HepG2 (cell line): ENCODE data around the gene SSH3. TPM values are rescaled to one million over a fixed set of nuclear protein-coding genes. Genes with fewer than 3 reads are reported as not detected.
A peak's percentile ranks its signal among the peaks of the same experiment; 100 is the strongest.

ENCODE experiments used
- ARID3A ChIP-seq: IDR thresholded peaks from 2 replicates; pipeline ENCODE4 v1.6.1; 2012; ENCODE audit warnings: low read depth, low read length, improper control_type of control experiment
- GATAD1 ChIP-seq: IDR thresholded peaks from 2 replicates; pipeline ENCODE4 v1.6.1; 2016; ENCODE audit warnings: missing genetic modification reagents, missing compliant biosample characterization
- GPN1 ChIP-seq: sonication (generic); formaldehyde crosslinking; IDR thresholded peaks from 2 replicates; pipeline ENCODE4 v1.5.1; 2020; ENCODE audit warnings: missing genetic modification reagents, borderline replicate concordance
- GTF3A ChIP-seq: sonication (generic); formaldehyde crosslinking; conservative IDR thresholded peaks from 2 replicates; pipeline ENCODE4 v1.4.0; 2020; ENCODE audit warnings: mild to moderate bottlenecking, missing genetic modification reagents
- HDAC1 ChIP-seq: sonication (generic); formaldehyde crosslinking; IDR thresholded peaks from 2 replicates; pipeline ENCODE4 v1.5.1; 2020; ENCODE audit warnings: mild to moderate bottlenecking, missing genetic modification reagents
- HINFP ChIP-seq: sonication (generic); formaldehyde crosslinking; IDR thresholded peaks from 2 replicates; pipeline ENCODE4 v1.4.0; 2020; ENCODE audit warnings: low read depth, mild to moderate bottlenecking, missing genetic modification reagents
- KAT8 ChIP-seq: IDR thresholded peaks from 2 replicates; pipeline ENCODE4 v1.6.1; 2016; ENCODE audit warnings: missing genetic modification reagents, missing compliant biosample characterization
- MAX ChIP-seq: IDR thresholded peaks from 2 replicates; pipeline ENCODE4 v1.6.1; 2012; ENCODE audit warnings: inconsistent platforms
- MYC ChIP-seq: sonication (generic); formaldehyde crosslinking; IDR thresholded peaks from 2 replicates; pipeline ENCODE4 v1.9.0; 2021; ENCODE audit warnings: missing genetic modification reagents, borderline replicate concordance
- STAG1 ChIP-seq: sonication (generic); formaldehyde crosslinking; IDR thresholded peaks from 2 replicates; pipeline ENCODE4 v1.4.0; 2020; ENCODE audit warnings: missing genetic modification reagents
- ZFY ChIP-seq: sonication (generic); formaldehyde crosslinking; IDR thresholded peaks from 2 replicates; pipeline ENCODE4 v1.4.0; 2020; ENCODE audit warnings: missing genetic modification reagents
- ZNF3 ChIP-seq: IDR thresholded peaks from 2 replicates; pipeline ENCODE4 v1.7.0; 2017; ENCODE audit warnings: inconsistent platforms
- ZNF362 ChIP-seq: sonication (generic); formaldehyde crosslinking; IDR thresholded peaks from 2 replicates; pipeline ENCODE4 v1.4.0; 2020; ENCODE audit warnings: missing genetic modification reagents, mild to moderate bottlenecking, borderline replicate concordance
- ZNF563 ChIP-seq: sonication (generic); formaldehyde crosslinking; IDR thresholded peaks from 2 replicates; pipeline ENCODE4 v1.8.0; 2022; ENCODE audit warnings: mild to moderate bottlenecking, moderate library complexity, missing genetic modification reagents
- ZNF614 ChIP-seq: IDR thresholded peaks from 2 replicates; pipeline ENCODE4 v1.6.1; 2018; ENCODE audit warnings: missing biosample characterization, missing genetic modification reagents, inconsistent platforms, borderline replicate concordance
- ZNF782 ChIP-seq: sonication (generic); formaldehyde crosslinking; IDR thresholded peaks from 2 replicates; pipeline ENCODE4 v1.4.0; 2020; ENCODE audit warnings: missing genetic modification reagents, mild to moderate bottlenecking, borderline replicate concordance
- ZNF816 ChIP-seq: sonication (generic); formaldehyde crosslinking; IDR thresholded peaks from 2 replicates; pipeline ENCODE4 v1.8.0; 2022; ENCODE audit warnings: missing genetic modification reagents, mild to moderate bottlenecking, borderline replicate concordance
- polyA plus RNA-seq, 8 experiments: library from polyadenylated mRNA; depleted of rRNA in 3 of 8; stranded (reverse) in 7 of 8; unstranded in 1 of 8; fragments of >200 nt; fragmentation: Illumina TruSeq in 4 of 8; extraction: Trizol in 4 of 8; gene quantifications; 2 replicates each; pipeline versions ENCODE4 v1.2.1 to v1.2.3, GENCODE V29; 2011 to 2016; ENCODE audit warnings: low read depth in 4 of 8, missing spikeins in 1 of 8, mixed read lengths in 1 of 8; ENCODE audit not compliant: insufficient read depth in 1 of 8
- total RNA-seq, 5 experiments: library from RNA; depleted of rRNA; stranded (reverse); fragments of >200 nt; fragmentation: Illumina TruSeq; extraction: Trizol; gene quantifications; 2 replicates each; pipeline ENCODE4 v1.2.3, GENCODE V29; 2016; ENCODE audit warnings: low read depth in 1 of 5
- TF ChIP-seq, protein P1 (sequence below): sonication (generic); formaldehyde crosslinking; IDR thresholded peaks from 2 replicates; pipeline ENCODE4 v1.4.0; 2020; ENCODE audit warnings: missing genetic modification reagents
- TF ChIP-seq, protein P2 (sequence below): sonication (generic); formaldehyde crosslinking; IDR thresholded peaks from 2 replicates; pipeline ENCODE4 v1.8.1; 2022; ENCODE audit warnings: low read depth, mild to moderate bottlenecking, missing genetic modification reagents

Gene SSH3
- total and polyA plus RNA-seq, 2 of the 13 experiments (the other 11 are each of a cell fraction or from before 2014, with no cell fraction given) = 12.4 to 18.8 TPM

DNA sequence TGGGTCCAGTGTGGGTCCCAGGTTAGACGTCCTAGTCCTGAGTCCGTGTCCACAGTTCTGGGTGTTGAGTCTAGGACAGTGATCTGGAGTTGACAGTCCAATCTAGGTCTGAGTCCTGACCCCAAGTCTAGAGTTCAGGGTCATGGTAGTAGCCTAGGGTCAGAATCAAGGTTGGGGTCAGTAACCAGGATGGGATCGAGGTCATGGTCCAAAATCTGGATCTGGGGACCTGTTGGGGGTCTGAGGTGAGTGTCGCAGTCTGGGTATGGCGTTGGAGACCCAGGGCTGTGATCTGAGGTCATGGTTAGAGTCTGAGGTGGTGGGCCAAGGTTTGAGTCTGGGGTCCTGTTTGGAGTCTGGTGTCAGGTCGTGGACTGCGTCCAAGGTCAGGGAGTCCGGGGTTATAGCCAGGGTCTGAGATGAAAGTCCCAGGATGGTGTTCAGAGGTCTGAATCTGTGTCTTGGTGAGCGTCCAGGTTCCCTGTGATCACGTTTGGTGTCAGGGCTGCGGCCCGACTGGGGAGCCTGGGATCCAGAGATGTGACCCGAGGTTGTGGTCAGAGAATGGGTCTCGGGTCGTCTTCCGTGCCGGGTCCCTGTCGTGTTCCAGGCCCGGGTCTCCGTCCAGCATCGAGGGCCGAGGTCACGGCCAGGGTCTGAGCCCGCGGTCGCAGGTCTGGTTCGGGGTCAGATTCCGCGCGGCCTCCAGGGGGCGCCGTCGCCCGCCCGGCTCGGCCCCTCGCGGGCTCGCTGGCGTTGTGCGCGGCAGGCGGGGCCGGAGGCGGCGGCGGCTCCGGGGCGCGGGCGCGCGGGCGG, 37.5 kb upstream of the SSH3 start (continued):
- TF ChIP-seq MAX (peak; percentile 40; the same call in 1 of the 2 replicates), ZNF782 (CRISPR knock-in tag) (no peak), ARID3A (no peak), STAG1 (CRISPR knock-in tag) (peak; percentile 70), ZNF614 (CRISPR knock-in tag) (no peak), KAT8 (CRISPR knock-in tag) (no peak), ZNF362 (CRISPR knock-in tag) (no peak), GTF3A (CRISPR knock-in tag) (0 out of 2 replicates have a peak, but pooled peaks have one; percentile 13), HINFP (CRISPR knock-in tag) (no peak), ZNF816 (no peak), ZNF563 (no peak), HDAC1 (CRISPR knock-in tag) (peak; percentile 41; the same call in 1 of the 2 replicates), ZNF3 (CRISPR knock-in tag) (no peak), GATAD1 (CRISPR knock-in tag) (no peak), MYC (CRISPR knock-in tag) (peak; percentile 35; the same call in 1 of the 2 replicates), ZFY (peak; percentile 69; the same call in 1 of the 2 replicates), GPN1 (CRISPR knock-in tag) (no peak)
- TF ChIP-seq, protein P1, sequence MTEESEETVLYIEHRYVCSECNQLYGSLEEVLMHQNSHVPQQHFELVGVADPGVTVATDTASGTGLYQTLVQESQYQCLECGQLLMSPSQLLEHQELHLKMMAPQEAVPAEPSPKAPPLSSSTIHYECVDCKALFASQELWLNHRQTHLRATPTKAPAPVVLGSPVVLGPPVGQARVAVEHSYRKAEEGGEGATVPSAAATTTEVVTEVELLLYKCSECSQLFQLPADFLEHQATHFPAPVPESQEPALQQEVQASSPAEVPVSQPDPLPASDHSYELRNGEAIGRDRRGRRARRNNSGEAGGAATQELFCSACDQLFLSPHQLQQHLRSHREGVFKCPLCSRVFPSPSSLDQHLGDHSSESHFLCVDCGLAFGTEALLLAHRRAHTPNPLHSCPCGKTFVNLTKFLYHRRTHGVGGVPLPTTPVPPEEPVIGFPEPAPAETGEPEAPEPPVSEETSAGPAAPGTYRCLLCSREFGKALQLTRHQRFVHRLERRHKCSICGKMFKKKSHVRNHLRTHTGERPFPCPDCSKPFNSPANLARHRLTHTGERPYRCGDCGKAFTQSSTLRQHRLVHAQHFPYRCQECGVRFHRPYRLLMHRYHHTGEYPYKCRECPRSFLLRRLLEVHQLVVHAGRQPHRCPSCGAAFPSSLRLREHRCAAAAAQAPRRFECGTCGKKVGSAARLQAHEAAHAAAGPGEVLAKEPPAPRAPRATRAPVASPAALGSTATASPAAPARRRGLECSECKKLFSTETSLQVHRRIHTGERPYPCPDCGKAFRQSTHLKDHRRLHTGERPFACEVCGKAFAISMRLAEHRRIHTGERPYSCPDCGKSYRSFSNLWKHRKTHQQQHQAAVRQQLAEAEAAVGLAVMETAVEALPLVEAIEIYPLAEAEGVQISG = peak; percentile 56
- TF ChIP-seq, protein P2, sequence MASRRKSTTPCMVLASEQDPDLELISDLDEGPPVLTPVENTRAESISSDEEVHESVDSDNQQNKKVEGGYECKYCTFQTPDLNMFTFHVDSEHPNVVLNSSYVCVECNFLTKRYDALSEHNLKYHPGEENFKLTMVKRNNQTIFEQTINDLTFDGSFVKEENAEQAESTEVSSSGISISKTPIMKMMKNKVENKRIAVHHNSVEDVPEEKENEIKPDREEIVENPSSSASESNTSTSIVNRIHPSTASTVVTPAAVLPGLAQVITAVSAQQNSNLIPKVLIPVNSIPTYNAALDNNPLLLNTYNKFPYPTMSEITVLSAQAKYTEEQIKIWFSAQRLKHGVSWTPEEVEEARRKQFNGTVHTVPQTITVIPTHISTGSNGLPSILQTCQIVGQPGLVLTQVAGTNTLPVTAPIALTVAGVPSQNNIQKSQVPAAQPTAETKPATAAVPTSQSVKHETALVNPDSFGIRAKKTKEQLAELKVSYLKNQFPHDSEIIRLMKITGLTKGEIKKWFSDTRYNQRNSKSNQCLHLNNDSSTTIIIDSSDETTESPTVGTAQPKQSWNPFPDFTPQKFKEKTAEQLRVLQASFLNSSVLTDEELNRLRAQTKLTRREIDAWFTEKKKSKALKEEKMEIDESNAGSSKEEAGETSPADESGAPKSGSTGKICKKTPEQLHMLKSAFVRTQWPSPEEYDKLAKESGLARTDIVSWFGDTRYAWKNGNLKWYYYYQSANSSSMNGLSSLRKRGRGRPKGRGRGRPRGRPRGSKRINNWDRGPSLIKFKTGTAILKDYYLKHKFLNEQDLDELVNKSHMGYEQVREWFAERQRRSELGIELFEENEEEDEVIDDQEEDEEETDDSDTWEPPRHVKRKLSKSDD (CRISPR knock-in tag) = no peak
